CD4-positive, alpha-beta T cell treated with Interleukin-15 for 1 hour (primary cell): Measurements from ENCODE around the gene LMO4.

Experiments used
- DNase-seq: peaks from one replicate; pipeline ENCODE4 v3.0.0-alpha.2; 2020

Gene LMO4

GRCh38 chr1:87362063-87362833, 33.6 kb downstream of the LMO4 start:
- DNase-seq: no peak

DNA sequence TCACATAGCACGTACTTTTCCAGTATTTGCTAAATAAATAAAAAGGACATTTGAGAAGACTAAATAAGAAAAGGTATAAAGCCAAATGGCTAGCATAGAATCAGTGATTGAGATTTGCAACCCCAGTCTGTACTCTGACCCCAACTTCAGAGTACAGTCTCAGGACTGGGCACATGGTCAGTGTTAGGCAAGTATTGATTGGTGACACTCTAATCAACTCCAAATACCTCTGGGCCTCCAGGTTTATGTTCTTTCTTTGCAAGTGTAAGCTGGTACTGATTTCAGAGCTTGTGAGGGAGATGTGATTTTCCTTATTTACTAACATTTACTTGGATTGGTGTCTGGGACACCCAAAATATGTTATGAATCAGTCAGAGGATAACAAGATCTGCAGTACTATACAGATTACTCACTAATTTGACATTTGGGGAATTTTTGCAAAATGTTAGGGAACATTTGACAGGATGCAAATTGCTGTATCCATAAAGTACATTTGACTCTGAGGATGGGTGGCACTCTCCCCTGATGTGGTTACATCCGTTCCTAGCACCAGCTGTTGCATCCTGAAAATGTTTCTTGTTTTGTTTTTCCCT, 34.2 kb downstream of the LMO4 start:
- no peak for DNase-seq

- no peak for DNase-seq
Observed at GRCh38 chr1:87367549-87367948, 38.9 kb downstream of the LMO4 start.

DNA sequence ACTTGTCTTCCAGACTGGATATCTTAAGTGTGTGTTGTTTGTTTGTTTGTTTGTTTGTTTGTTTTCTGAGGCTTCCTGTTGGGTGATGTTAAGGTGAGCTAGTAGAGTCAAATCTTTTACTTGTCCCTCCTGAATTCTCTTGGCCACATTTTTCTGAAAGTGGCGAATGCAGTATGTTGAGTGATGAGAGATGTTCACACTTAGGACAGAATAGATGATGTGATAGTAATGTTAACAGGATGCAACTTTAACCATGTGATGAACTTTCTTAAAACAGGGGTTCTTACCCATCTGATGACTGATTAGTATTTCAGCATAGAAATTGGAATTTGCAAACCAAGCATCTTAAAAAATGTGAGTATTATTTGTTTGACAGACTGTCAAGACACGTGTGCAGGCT, 40.2 kb downstream of the LMO4 start:
- DNase-seq: no peak

GRCh38 chr1:87369736-87370478, 41.2 kb downstream of the LMO4 start:
- DNase-seq: no peak

DNA sequence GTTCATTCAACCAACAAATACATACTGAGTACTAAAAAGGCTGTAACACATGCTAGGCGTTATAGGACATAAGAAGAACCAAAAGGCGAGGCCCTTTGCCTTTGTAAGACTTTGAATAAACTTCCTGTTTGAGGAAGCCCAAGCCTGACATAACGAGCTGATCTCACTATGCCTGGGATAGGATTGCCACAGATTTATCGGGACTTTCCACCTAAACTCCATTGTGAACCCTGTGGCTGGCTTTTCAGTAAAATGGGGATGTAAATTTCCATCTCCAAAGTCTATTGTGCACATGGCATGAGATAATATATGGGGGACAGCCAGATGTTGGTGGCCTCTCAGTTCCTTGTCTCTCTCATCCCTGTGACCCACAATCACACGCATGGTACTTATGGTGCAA, 41.9 kb downstream of the LMO4 start:
- no peak for DNase-seq

GRCh38 chr1:87379306-87379705, 50.6 kb downstream of the LMO4 start:
- no peak for DNase-seq

- DNase-seq: no peak
Observed at GRCh38 chr1:87386217-87386790, 57.6 kb downstream of the LMO4 start.

- DNase-seq: no peak
Observed at GRCh38 chr1:87388411-87388810, 59.7 kb downstream of the LMO4 start.

- no peak for DNase-seq
Observed at GRCh38 chr1:87389011-87389410, 60.3 kb downstream of the LMO4 start.

- no peak for DNase-seq
Observed at GRCh38 chr1:87389546-87389945, 60.9 kb downstream of the LMO4 start.

GRCh38 chr1:87392248-87393192, 63.8 kb downstream of the LMO4 start:
- DNase-seq: no peak

DNA sequence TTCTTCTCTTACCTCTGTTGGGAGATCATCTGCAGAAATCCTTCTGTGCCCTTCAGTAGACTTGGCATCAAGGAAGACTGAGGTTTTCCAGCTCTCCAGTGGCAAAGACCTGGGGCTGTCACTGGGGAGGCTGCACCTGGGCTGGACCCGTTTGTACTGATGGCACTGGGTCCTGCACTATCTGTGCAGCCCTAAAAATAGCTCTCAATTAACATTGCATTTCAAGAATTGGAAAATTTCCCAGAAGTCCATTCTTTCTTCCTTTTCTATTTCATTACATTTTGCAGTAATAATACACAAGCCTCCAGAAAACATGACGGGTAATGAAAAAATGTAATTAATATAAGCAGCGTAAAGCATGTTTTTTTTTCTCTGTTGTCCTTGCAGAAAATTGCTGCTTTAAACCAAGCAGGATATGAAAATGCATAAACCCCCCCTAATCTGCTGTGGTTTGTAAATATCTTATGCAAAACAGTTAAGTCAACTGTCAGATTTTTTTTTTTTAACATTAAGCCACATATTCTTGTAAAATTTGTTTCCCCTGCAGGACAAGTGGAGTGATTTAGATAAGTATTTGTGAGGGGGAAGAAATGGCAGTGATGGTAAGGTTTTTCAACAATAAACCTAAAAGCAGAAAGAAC, 64.9 kb downstream of the LMO4 start:
- DNase-seq: no peak

DNA sequence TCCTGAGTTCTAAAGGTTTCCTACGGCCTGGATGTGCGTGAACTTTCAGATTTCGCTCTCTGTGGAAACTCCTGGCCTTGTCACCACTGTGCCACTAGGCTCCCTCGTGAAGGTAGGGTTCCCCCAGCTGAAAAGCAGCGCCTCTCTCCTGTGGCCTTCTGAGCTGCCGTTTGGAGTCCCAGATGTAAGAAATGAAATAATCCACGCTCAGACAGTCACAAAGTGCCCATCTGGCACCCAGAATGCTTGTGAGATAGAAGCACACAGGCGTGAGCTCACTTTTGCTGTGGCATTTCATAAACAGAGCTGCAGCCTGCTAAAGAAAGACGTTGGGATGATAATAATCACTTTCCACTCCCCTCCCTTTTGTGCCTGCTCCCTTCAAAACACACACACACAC, 65.8 kb downstream of the LMO4 start:
- DNase-seq: no peak

DNA sequence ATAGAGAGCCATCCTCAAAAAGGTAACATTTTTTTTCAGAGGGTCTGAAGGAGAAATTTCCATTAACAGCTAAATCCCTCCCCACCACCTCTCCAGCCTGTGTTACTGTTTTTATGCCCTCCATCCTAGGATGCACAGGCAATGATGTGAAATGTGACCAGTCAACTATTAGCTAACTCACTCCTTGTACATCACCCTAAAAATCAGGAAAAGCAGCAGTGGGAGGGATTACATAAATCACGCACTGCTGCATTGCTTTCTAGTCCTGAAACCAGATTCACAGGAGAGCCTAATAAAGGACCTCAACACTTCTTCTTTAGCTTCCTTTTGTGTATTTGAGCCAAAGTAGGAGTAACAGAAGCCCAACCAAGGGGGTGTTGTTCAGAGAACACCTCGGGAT, 66.3 kb downstream of the LMO4 start:
- DNase-seq: no peak
